ENCODE measurements around the gene GFOD1. TPM values are rescaled to one million over a fixed set of nuclear protein-coding genes. Genes with fewer than 3 reads are reported as not detected.

GFOD1 gene
- total and polyA plus RNA-seq, 8 donors: 5.7 to 19.6 (median 8.2) TPM

- Histone ChIP-seq H3K9me3 (no peaks in the 10 kb centered on the region), H3K36me3 (peaks cover 0 to 5% of the 10 kb centered on the region in 2 donors), H3K4me1 (peaks cover 7 to 44% of the 10 kb centered on the region in 2 donors), H3K27ac (no peak overlapping the region), H3K4me3 (no peak overlapping the region), H3K27me3 (no peaks in the 10 kb centered on the region)
- intact Hi-C loops (cut with DNase I): no loop called here
- DNase-seq (no peak), ATAC-seq (no peak)
- TF ChIP-seq, protein P1, sequence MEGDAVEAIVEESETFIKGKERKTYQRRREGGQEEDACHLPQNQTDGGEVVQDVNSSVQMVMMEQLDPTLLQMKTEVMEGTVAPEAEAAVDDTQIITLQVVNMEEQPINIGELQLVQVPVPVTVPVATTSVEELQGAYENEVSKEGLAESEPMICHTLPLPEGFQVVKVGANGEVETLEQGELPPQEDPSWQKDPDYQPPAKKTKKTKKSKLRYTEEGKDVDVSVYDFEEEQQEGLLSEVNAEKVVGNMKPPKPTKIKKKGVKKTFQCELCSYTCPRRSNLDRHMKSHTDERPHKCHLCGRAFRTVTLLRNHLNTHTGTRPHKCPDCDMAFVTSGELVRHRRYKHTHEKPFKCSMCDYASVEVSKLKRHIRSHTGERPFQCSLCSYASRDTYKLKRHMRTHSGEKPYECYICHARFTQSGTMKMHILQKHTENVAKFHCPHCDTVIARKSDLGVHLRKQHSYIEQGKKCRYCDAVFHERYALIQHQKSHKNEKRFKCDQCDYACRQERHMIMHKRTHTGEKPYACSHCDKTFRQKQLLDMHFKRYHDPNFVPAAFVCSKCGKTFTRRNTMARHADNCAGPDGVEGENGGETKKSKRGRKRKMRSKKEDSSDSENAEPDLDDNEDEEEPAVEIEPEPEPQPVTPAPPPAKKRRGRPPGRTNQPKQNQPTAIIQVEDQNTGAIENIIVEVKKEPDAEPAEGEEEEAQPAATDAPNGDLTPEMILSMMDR (IDR thresholded peaks at IDR 0.05): no peak
Observed at GRCh38 chr6:13466304-13467215, 20.8 kb downstream of the GFOD1 start.

DNA sequence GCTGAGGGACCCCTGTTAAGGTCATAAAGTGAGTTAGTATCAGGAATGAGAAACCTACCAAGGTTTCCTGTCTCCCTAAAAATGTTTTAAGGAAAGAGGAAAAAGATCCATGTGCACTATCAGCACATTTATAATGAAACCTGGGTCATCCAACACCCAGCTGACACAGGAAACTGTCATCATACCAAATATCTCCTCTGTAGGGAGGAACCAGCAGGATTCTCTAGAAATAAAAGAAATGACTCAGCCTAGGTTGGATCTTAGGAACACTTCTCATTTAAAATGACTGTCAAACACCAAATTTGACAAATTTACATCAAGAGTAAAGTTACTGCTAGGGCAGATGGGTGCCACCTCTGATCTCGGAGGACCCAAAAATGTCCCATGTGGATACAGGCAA lies 21.7 kb downstream of the GFOD1 start:
- Histone ChIP-seq H3K27ac (peak overlapping the region in 1 of 2 donors; percentile 20), H3K4me3 (no peak overlapping the region), H3K9me3 (no peaks in the 10 kb centered on the region), H3K27me3 (no peaks in the 10 kb centered on the region), H3K36me3 (peaks cover 0 to 5% of the 10 kb centered on the region in 2 donors), H3K4me1 (peaks cover 7 to 49% of the 10 kb centered on the region in 2 donors)
- intact Hi-C loops (cut with DNase I): no loop called here
- TF ChIP-seq, protein P1 (IDR thresholded peaks at IDR 0.05): no peak
- DNase-seq (no peak), ATAC-seq (no peak)

GRCh38 chr6:13463941-13464340 lies 23.5 kb downstream of the GFOD1 start:
- Histone ChIP-seq H3K4me3 (no peak overlapping the region), H3K4me1 (peaks cover 7 to 49% of the 10 kb centered on the region in 2 donors), H3K27ac (no peak overlapping the region), H3K36me3 (no peaks in the 10 kb centered on the region), H3K9me3 (no peaks in the 10 kb centered on the region), H3K27me3 (no peaks in the 10 kb centered on the region)
- ATAC-seq (no peak), DNase-seq (no peak)
- TF ChIP-seq, protein P1 (IDR thresholded peaks at IDR 0.05): no peak
- intact Hi-C loops (cut with DNase I): no loop called here

DNA sequence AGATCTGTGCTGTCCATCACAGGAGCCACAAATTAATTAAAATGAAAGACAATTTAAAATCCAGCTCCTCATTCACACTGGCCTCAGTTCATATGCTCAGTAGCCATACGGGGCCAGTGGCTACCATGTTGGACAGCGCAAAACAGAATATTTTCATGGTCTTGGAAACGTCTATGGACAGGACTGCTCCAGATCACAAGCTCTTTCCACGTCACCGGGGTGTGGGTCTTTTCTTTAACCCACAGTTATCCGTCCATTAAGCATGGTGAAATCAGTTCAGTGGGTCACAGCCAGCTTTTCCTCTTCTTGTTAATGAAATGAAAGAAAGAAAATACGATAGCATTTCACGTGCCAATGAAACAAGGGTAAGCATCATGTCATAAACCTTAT lies 24.1 kb downstream of the GFOD1 start:
- Histone ChIP-seq H3K4me1 (peaks cover 7 to 49% of the 10 kb centered on the region in 2 donors), H3K36me3 (no peaks in the 10 kb centered on the region), H3K27ac (no peak overlapping the region), H3K4me3 (no peak overlapping the region), H3K27me3 (no peaks in the 10 kb centered on the region), H3K9me3 (no peaks in the 10 kb centered on the region)
- intact Hi-C loops (cut with DNase I): no loop called here
- DNase-seq (no peak), ATAC-seq (no peak)
- TF ChIP-seq, protein P1 (IDR thresholded peaks at IDR 0.05): no peak

DNA sequence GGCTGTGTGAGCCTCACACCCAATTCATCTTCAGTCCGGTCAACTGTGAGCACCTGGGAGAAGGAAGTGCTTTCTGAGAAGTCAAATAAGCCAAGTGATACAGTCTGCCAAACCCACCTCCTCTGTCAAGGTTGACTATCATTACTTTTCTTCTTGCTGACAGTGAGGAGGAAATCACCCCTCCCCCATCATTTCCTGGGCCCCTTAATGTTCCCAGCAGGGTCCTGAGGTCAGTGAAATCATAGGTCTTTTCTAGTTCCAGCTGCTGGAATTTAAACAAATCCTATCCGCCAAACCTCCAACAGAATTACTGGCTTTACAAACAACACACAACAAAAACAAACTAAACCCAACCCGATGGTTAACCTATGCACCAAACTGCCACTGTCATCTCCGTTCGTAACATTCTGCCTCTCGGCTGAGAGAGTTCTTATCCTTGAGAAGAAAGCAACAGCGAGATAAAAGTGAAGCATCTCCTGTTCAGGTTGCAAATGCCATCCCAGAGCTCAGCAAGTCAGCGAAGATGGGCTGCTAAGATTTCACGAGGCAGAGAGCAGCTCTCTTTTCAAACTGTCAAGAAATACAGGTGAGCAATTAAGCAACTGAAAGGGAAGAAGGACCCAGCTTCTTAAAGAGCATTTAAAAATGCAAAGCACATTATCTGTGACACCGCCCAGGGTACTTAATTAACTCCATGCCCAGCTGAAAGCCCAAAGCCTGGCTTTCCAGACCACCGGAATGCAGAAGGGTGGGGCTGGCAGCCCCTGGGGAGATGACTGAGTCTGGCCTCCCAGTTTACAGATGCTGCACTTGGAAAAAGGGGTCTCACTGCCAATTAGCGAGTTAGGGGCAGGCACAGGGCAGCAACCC lies 24.7 kb downstream of the GFOD1 start:
- DNase-seq (no peak), ATAC-seq (no peak)
- Histone ChIP-seq H3K36me3 (no peaks in the 10 kb centered on the region), H3K4me3 (no peak overlapping the region), H3K27me3 (no peaks in the 10 kb centered on the region), H3K9me3 (no peaks in the 10 kb centered on the region), H3K4me1 (peaks cover 7 to 48% of the 10 kb centered on the region in 2 donors), H3K27ac (peak overlapping the region in 1 of 2 donors; percentile 57)
- TF ChIP-seq, protein P1 (IDR thresholded peaks at IDR 0.05): no peak
- intact Hi-C loops (cut with DNase I): no loop called here
